HG02798 (cell line): ENCODE results near the gene CMAS.

Experiments used
- ATAC-seq: cut with Tn5 transposase; IDR thresholded peaks from one replicate; pipeline ENCODE4 v1.9.1; 2021; ENCODE audit warnings: mild to moderate bottlenecking; ENCODE audit not compliant: unreplicated experiment, poor library complexity

CMAS gene

DNA sequence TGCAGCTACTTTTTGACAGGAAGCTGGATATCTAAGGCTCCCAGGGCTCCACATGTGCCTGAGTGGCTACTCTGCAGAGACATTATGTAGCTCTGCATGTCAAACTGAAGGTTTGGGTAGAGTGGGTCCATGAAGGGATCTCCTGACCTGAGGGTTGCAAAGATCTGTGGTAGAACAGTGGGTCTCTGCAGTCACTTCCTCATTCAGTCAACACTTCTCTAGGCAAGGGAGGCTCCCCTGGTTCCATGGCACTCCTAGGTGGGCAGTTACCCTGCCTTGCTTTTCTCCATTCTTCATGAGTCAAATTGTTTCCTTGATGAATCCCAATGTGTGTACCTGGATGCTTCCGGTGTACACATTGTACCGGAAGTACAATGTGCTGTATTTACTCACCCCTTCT lies 57.4 kb downstream of the CMAS start:
- ATAC-seq = no peak

- no peak for ATAC-seq
Observed at GRCh38 chr12:22105542-22105941, 59.5 kb downstream of the CMAS start.

DNA sequence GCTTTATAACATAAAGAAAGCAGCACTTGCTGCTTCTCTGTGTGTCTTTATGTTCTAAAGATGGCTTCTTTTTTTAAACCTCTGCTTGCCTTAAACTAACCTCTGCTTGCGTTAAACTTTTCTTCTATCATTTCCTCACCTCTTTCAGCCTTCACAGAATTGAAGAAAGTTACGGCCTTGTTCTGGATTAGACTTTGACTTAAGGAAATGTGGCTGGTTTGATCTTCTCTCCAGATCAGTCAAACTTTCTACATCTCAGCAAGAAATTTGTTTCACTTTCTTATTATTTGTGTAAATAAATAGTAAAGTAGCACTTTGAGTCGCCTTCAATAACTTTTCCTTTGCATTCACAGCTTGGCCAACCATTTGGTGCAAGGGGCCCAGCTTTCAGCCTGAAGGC lies 64.2 kb downstream of the CMAS start:
- ATAC-seq = no peak
